DND-41 (cell line): ENCODE measurements around the gene TTYH2.

Source experiments
- ATAC-seq: fragments of 200-7000 bp; cut with Tn5 transposase; 3 replicates; pipeline ENCODE4 v1.9.1; 2021; ENCODE audit warnings: low read depth; ENCODE audit not compliant: insufficient read depth
- DNase-seq: peaks from one replicate; pipeline ENCODE4 v3.0.0-alpha.2; 2020
- H2AFZ ChIP-seq: 2 replicates; pipeline ENCODE4 v1.6.0; 2012; ENCODE audit warnings: low read depth, low read length
- H3K27ac ChIP-seq: 2 replicates; pipeline ENCODE4 v1.5.1; 2012; ENCODE audit warnings: low read length, inconsistent platforms
- H3K27me3 ChIP-seq: fragments of 200-600 bp; sonication (generic); 2 replicates; pipeline ENCODE4 v1.6.0; 2012; ENCODE audit warnings: low read length, mild to moderate bottlenecking, inconsistent platforms; ENCODE audit not compliant: insufficient read depth, poor library complexity
- H3K36me3 ChIP-seq: 2 replicates; pipeline ENCODE4 v1.5.1; 2012; ENCODE audit warnings: low read length, inconsistent platforms; ENCODE audit not compliant: insufficient read depth
- H3K4me1 ChIP-seq: 2 replicates; pipeline ENCODE4 v1.5.1; 2012; ENCODE audit warnings: mild to moderate bottlenecking, low read length; ENCODE audit not compliant: insufficient read depth
- H3K4me2 ChIP-seq: 2 replicates; pipeline ENCODE4 v1.6.0; 2012; ENCODE audit warnings: mild to moderate bottlenecking, moderate library complexity, low read length, inconsistent platforms; ENCODE audit not compliant: insufficient read depth
- H3K4me3 ChIP-seq, 2 experiments: fragments of 200-600 bp in 1 of 2; shearing (Covaris generic) in 1 of 2; 2 replicates each; pipeline ENCODE4 v1.5.1; 2012 to 2016; ENCODE audit warnings: inconsistent platforms in 2 of 2, low read length in 2 of 2, mild to moderate bottlenecking in 2 of 2, low read depth in 1 of 2, moderate library complexity in 1 of 2
- H3K79me2 ChIP-seq: 2 replicates; pipeline ENCODE4 v1.6.0; 2012; ENCODE audit warnings: low read length, inconsistent platforms; ENCODE audit not compliant: insufficient read depth
- H3K9ac ChIP-seq: 2 replicates; pipeline ENCODE4 v1.6.0; 2012; ENCODE audit warnings: low read depth, mild to moderate bottlenecking, inconsistent platforms, low read length, moderate library complexity
- H3K9me3 ChIP-seq: 2 replicates; pipeline ENCODE4 v1.5.1; 2012; ENCODE audit warnings: low read length, moderate library complexity, mild to moderate bottlenecking, inconsistent platforms; ENCODE audit not compliant: insufficient read depth, severe bottlenecking
- H4K20me1 ChIP-seq: 2 replicates; pipeline ENCODE4 v1.6.0; 2012; ENCODE audit warnings: low read length; ENCODE audit not compliant: insufficient read depth
- CTCF ChIP-seq: IDR thresholded peaks from 2 replicates; pipeline ENCODE4 v1.5.1; 2012; ENCODE audit warnings: borderline replicate concordance, low read length, moderate library complexity, mild to moderate bottlenecking; ENCODE audit not compliant: poor library complexity, severe bottlenecking; ENCODE audit errors: extremely low read depth
- EZH2 ChIP-seq: IDR thresholded peaks from 3 replicates; pipeline ENCODE4 v1.6.1; 2012; ENCODE audit warnings: borderline replicate concordance, low read depth, mild to moderate bottlenecking, moderate library complexity, low read length, inconsistent platforms; ENCODE audit not compliant: severe bottlenecking

Gene TTYH2

DNA sequence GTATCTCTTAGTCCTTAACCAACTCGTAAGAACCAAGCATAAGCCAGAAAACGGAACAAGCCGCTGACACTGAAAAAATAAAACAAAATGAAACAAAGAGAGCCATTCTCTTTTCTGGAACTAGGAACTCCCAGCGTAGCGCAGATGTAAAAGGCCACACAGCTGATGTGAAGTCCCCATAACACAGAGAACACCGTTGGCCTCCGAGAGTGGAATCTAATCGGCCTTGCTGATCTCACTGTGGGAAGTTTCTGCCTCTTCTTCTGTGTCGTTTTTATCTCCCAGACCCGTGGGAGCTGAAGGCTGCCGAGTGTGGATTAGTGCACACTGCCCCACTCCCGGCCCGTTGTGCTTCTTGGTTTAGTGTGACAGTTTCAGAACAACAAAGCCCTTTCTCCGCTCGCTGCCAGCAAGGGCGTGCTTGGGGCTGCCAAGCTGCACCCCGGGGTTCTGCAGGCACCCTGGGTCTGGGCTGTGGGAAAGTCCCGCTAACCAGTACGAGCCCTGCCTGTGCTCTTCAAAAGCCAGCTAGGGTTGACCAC lies 21.7 kb downstream of the TTYH2 start:
- Histone ChIP-seq H4K20me1 (no peaks in the 10 kb centered on the region; the same call in 1 of the 2 replicates), H3K79me2 (no peaks in the 10 kb centered on the region), H3K27ac (no peak overlapping the region), H3K27me3 (no peaks in the 10 kb centered on the region), H2AFZ (no peak overlapping the region), H3K9me3 (no peaks in the 10 kb centered on the region), H3K36me3 (no peaks in the 10 kb centered on the region), H3K4me2 (no peak overlapping the region), H3K4me1 (no peaks in the 10 kb centered on the region), H3K9ac (no peak overlapping the region), H3K4me3 (no peak overlapping the region)
- DNase-seq (no peak), ATAC-seq (no peak)
- TF ChIP-seq EZH2 (no peak), CTCF (no peak)

- H3K36me3 ChIP-seq = no peaks in the 10 kb centered on the region
- no peak overlapping the region for H3K27ac ChIP-seq
- H4K20me1 ChIP-seq = no peaks in the 10 kb centered on the region; the same call in 1 of the 2 replicates
- H3K4me1 ChIP-seq = no peaks in the 10 kb centered on the region
- H3K4me3 ChIP-seq = no peak overlapping the region
- H3K79me2 ChIP-seq = no peaks in the 10 kb centered on the region
- DNase-seq (no peak), ATAC-seq (no peak)
- no peaks in the 10 kb centered on the region for H3K9me3 ChIP-seq
- H3K27me3 ChIP-seq = no peaks in the 10 kb centered on the region
- no peak overlapping the region for H3K4me2 ChIP-seq
- no peak overlapping the region for H2AFZ ChIP-seq
- no peak for TF ChIP-seq CTCF
- no peak for TF ChIP-seq EZH2
- no peak overlapping the region for H3K9ac ChIP-seq
These were observed 22.6 kb downstream of the TTYH2 start for GRCh38 chr17:74235911-74236371.

DNA sequence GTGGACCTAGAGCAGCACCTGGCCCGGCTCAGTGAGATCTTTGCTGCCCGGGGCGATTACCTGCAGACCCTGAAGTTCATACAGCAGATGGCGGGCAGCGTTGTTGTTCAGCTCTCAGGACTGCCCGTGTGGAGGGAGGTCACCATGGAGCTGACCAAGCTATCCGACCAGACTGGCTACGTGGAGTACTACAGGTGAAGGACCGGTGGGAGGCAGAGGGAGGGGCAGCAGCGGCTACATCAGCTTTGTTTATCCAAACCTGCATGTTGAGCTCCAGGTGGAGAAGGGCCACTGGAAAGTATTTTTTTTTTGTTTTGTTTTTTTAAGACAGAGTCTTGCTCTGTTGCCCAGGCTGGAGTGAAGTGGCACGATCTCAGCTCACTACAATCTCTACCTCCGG lies 23.9 kb downstream of the TTYH2 start:
- Histone ChIP-seq H3K27me3 (no peaks in the 10 kb centered on the region), H3K36me3 (no peaks in the 10 kb centered on the region), H4K20me1 (no peaks in the 10 kb centered on the region; the same call in 1 of the 2 replicates), H3K4me2 (no peak overlapping the region), H3K4me3 (no peak overlapping the region), H3K9me3 (no peaks in the 10 kb centered on the region), H3K27ac (no peak overlapping the region), H3K4me1 (no peaks in the 10 kb centered on the region), H3K9ac (no peak overlapping the region), H2AFZ (no peak overlapping the region), H3K79me2 (no peaks in the 10 kb centered on the region)
- ATAC-seq (no peak), DNase-seq (no peak)
- TF ChIP-seq EZH2 = no peak
- TF ChIP-seq CTCF = no peak

GRCh38 chr17:74239172-74239571 lies 25.8 kb downstream of the TTYH2 start:
- no peak for ATAC-seq
- TF ChIP-seq EZH2 (no peak), CTCF (no peak)
- no peak overlapping the region for H3K27ac ChIP-seq
- no peaks in the 10 kb centered on the region for H4K20me1 ChIP-seq
- H3K27me3 ChIP-seq = no peaks in the 10 kb centered on the region
- H3K9ac ChIP-seq = no peak overlapping the region
- no peaks in the 10 kb centered on the region for H3K79me2 ChIP-seq
- no peaks in the 10 kb centered on the region for H3K9me3 ChIP-seq
- no peak for DNase-seq
- H2AFZ ChIP-seq = no peak overlapping the region
- H3K36me3 ChIP-seq = no peaks in the 10 kb centered on the region
- no peaks in the 10 kb centered on the region for H3K4me1 ChIP-seq
- H3K4me2 ChIP-seq = no peak overlapping the region
- H3K4me3 ChIP-seq = no peak overlapping the region
